GM19463 (cell line): ENCODE measurements around the gene CLEC16A.
"Not testable (repeated sequence)": the region's sequence is repeated elsewhere in the genome, so short reads cannot be mapped to it uniquely, and the experiment has no call there.

Experiments used
- ATAC-seq: cut with Tn5 transposase; IDR thresholded peaks from one replicate; pipeline ENCODE4 v1.9.1; 2021; ENCODE audit warnings: mild to moderate bottlenecking, moderate library complexity; ENCODE audit not compliant: unreplicated experiment

CLEC16A gene

DNA sequence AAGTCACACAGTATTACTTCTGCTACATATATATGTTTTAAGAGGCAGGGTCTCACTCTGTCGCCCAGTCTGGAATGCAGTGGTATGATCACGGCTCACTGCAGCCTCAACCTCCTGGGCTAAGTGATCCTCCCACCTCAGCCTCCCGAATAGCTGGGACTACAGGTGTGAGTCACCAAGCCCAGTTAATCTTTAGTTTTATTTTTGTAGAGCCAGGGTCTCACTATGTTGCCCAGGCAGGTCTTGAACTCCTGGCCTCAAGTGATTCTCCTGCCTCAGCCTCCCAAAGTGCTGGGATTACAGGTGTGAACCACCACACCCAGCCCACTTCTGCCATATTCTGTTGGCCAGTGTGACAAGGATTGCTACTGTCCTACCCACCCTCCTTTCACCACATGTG is 19.1 kb upstream of the CLEC16A start:
- ATAC-seq = not testable (repeated sequence)

- ATAC-seq = no peak
Observed at GRCh38 chr16:10926094-10926493, 18.3 kb upstream of the CLEC16A start.

DNA sequence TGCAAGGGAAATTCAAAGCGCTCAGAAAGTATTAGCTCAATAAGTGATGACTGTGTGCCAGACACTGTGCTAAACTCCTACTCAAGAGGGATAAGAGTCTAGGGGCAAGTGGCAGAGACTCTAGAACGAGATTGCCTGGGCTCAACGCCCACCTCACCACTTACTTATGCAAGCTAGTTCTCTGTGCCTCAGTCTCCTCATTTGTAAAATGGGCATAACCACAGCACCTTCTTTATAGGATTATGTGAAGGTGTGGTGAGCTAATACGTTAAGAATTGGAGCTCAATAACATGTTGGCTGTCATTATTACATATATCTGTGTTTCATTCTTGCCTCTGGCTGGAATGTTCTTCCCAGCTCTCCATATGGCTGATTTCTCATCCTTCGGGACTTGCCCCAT is 17.5 kb upstream of the CLEC16A start:
- no peak for ATAC-seq

- no peak for ATAC-seq
Observed at GRCh38 chr16:10927497-10928112, 16.8 kb upstream of the CLEC16A start.

DNA sequence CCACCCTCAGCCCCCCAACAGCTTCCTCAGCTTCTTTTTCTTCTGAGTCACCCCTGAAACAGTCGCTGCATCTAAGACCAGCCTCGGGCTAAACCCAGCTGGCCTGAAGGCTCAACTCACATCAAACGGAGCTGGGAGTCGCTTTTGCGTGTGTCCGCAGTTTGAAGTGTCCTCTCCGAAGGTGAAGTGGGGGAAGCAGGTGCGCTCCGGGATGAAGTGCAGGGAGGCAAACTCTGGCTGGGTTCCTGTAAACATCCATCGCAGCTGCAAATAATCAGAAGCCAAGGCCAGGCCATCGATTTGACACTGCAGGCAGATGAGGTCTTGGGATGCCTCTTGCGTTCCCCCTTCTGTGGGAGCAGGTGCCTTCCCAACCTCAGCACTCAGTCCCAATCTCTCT is 15.3 kb upstream of the CLEC16A start:
- ATAC-seq = not testable (repeated sequence)

GRCh38 chr16:10929853-10930754 is 14.3 kb upstream of the CLEC16A start:
- ATAC-seq = no peak

DNA sequence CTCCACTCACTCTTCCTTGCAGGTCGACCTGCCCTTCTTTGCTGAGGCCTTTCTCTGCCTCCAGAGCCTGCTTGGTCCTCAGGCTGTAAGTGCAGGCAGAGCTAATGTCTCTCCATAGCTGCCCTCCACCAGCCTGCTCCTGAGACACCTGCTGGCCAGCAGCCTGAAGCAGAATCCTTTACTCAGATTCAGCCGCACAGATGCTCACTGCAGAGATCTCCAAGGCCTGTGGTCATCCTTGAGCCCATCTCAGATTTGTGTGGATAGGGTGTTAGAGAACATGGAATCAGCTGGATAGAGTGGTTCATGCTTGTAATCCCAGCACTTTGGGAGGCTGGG is 13.6 kb upstream of the CLEC16A start:
- no peak for ATAC-seq

- ATAC-seq = no peak
Observed at GRCh38 chr16:10931134-10931533, 13.2 kb upstream of the CLEC16A start.

GRCh38 chr16:10931977-10932632 is 12.3 kb upstream of the CLEC16A start:
- no peak for ATAC-seq

DNA sequence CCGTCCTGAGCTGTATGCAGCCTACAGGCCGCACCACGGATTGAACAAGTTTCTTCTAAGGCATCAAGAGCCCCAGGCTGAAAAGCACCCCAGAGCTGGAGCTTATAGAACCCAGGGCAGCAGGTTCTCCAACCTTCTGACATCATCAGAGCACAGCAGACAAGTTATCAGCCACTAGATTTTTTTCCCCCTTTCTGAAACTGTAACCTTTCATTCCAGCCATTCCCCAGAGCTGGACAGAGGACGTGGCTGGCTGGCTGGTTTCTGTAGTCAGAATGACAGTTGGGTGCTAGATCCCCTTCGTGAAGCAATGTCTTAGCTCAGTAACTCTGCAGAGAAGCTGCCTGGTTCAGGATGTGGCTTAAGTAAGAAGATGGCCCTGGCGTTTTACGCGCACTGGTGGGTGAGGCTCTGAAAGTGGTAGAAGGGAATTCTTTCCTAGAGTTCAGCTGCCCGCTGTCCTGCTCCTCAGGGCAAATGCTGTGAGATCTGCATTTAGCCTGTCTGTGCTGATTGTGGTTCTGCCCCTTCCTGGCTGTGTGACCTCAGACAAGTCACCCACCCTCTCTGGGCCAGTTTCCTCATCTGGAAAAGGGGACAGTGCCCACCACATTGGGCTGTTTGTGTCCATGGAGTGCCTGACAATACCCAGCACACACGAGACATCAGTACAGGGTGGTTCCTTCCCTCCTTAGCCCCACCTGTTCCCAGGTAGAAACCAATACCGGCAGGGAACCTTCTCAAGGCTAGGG is 11.2 kb upstream of the CLEC16A start:
- ATAC-seq = no peak

DNA sequence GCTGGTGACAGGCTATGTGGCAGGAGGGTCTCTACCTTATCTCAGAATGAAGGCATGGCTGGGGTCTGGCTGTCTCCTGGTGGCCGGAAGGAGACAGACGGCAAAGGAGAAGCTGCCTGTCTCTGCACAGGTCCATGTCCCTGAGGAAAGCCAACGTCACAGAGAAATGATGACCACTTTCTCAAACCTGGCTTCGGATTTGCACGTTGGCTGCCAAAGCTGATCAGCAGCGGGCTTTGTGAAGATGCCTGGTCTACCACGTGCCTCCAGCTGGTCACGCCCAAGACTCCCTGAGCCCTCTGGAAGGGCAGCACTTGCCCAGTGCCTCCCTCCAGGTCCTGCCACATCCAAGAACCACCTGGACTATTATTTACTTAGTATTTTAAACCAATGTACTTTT is 10.5 kb upstream of the CLEC16A start:
- ATAC-seq = no peak

- ATAC-seq = no peak
Observed at GRCh38 chr16:10934325-10935107, 9.8 kb upstream of the CLEC16A start.

GRCh38 chr16:10935226-10935915 is 9.0 kb upstream of the CLEC16A start:
- ATAC-seq = no peak

DNA sequence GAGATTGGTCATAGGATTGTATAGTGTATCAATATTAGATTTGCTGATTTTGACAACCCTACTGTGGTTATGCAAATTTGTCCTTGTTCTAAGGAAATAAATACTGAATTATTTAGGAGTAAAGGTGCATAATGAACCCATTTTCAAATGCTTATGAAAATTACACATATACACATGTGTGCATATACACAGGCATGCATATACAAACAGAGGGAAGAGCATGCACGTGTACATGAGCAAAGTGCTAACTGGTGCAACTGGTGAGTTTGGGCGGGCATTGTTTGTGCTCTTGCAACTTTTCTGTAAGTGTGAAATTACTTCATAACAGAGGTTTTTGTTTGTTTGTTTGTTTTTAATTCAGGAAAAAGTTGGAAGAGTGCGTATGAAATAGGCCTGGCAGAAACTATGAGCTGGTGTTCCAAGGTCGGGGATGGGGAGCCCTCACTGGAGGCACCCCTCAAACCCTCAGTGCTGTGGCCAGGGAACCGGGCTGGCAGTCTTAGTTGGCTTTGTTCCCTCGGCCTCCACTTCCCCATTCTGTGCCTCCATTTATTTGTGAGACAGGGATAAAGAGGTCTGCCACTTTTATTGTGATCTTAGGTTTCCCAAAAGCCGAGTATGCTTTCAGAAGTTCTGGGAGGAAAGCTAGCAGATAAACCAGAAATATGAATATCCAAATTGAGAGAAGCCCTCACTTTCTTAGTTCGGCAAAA is 7.9 kb upstream of the CLEC16A start:
- no peak for ATAC-seq

- ATAC-seq = no peak
Observed at GRCh38 chr16:10937068-10937859, 7.1 kb upstream of the CLEC16A start.

DNA sequence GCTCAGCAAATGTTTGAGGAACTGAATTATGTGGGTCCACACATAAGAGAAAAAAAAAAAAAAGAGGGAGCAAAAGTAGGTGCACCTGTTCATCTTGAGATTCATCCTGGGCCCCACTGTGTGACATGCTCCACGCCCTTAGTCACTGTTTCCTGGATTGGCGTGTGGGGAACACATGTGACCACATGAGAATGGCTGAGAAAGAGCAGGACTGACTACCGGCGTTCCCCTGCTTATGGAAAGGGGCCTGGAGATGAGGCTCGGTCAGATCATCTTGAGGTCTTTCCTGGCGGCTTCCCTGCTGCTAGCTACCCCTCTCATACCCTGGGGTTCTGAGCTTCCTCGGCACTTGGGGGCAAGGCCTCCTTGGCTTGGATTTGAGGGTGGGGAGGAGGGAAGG is 6.0 kb upstream of the CLEC16A start:
- ATAC-seq = no peak

GRCh38 chr16:10938796-10939648 is 5.3 kb upstream of the CLEC16A start:
- ATAC-seq = no peak
